ENCODE results near the gene SHKBP1. TPM values are rescaled to one million over a fixed set of nuclear protein-coding genes. Genes with fewer than 3 reads are reported as not detected.
A peak's percentile ranks its signal among the peaks of the same experiment; 100 is the strongest.

SHKBP1 gene
- total and polyA plus RNA-seq, 9 of the 15 experiments (the other 6 are each of a cell fraction or from before 2014, with no cell fraction given), result 1.2 to 58.1 (median 22.3) TPM

- TF ChIP-seq ZBTB40 (IDR thresholded peaks at IDR 0.05) (peak; percentile 48), ZBTB40 (CRISPR knock-in tag; IDR thresholded peaks at IDR 0.05) (no peak), HDAC3 (IDR thresholded peaks at IDR 0.05; ENCODE audit: borderline replicate concordance, partially characterized antibody) (no peak), BACH1 (tag; IDR thresholded peaks at IDR 0.05) (no peak), FUS (optimal IDR thresholded peaks at IDR 0.05; ENCODE audit: low read depth, low read length) (no peak)
Measured at GRCh38 chr19:40613690-40614621, 37.3 kb downstream of the SHKBP1 start (continued).

Measured in K562 (cell line).